COLO668 (cell line): ENCODE measurements around the gene CCND3.
A peak's percentile ranks its signal among the peaks of the same experiment; 100 is the strongest.

Experiments used
- DNase-seq: peaks from one replicate; lab custom pipeline; 2025; ENCODE audit not compliant: unreplicated experiment; lab: John Stamatoyannopoulos, UW

Gene CCND3

DNA sequence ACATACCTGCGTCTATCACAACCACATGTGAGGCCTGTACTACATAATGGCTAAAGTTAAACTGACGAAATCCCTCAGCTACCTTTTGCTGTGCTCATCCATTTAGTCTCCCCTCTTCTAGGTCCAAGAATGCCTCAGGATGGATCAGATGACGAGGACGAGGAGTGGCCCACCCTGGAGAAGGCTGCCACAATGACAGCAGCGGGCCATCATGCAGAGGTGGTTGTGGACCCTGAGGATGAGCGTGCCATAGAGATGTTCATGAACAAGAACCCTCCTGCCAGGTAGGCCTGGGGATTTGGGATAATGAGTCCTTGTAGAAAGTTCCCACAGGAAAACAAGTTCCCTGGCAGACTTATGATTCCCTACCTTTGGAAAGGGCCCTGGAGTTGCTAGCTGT is 14.4 kb downstream of the CCND3 start:
- no peak for DNase-seq

DNA sequence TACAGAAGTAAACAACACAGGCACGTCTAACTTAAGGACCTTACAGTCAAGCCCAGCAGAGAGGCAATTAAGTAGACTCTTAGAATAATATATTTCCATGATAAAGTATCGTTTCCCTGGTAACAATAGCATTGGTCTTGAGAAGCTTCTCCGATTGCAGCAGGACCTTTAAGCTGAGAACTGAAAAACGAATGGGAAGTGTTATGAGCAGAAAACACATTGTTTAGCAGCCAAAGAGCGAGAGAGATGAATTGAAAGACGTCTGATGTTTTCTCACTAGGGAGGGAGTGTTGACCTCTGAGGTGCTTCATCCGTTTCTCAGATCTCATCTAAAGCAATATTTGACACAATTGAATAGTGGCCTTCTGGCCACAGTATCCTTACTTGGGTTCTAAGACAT is 19.5 kb downstream of the CCND3 start:
- DNase-seq: no peak

DNA sequence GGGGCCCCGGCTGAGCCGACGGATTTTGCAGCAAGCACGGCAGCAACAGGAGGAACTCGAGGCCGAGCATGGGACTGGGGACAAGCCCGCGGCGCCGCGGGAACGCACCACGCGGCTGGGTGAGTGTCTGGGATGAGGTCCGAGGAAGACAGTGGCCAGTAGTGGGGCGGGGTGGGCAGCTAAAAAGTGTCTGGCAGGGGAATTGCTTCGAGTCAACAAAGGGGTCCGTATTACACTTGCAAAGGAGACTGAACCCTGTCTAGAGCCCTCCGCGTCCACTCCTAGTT is 20.0 kb downstream of the CCND3 start:
- DNase-seq: peak; percentile 31

DNA sequence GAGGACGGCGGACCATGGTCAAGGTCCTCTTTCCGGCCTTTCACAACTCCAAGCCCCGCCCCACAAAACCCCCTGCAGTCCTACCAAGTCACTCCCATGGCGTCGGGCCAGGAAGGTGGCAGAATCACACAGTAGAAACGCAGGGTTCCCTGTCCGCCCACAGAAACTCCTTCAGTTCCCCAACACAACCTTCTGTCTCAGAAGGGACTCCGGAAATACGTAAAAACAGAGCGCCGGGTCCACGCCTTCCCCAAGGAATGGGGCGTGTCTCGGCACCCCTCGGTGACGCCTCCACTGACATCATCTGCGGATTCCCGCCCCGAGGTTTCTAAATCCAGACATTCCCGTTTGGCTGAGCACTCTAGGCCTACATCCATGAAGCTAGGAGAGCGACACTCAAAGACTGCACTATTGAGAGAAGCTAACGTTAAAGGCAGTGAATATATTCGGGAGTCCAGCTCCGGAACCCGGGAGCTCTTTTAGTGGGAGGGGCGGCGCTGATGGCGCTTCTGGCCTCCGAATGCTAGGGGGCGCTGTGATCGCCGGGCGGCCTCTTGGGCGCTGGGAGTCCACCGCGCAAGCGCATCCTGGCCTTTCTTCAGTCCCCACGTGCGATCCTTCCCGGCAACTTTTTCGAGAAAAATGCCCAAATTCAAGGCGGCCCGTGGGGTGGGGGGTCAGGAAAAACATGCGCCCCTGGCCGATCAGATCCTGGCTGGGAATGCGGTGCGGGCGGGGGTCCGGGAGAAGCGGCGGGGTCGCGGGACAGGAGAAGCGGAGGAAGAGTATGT is 20.5 kb downstream of the CCND3 start, which contains the start of the genes BYSL and MED20:
BYSL (plus strand) TSS at position 579 of the 791 bp plus-strand sequence; CDS start at position 643, 64 bp downstream.
MED20 (minus strand) TSS at position 219 of the 791 bp plus-strand sequence; CDS start at position 98, 121 bp downstream.
- peak; percentile 84 for DNase-seq

DNA sequence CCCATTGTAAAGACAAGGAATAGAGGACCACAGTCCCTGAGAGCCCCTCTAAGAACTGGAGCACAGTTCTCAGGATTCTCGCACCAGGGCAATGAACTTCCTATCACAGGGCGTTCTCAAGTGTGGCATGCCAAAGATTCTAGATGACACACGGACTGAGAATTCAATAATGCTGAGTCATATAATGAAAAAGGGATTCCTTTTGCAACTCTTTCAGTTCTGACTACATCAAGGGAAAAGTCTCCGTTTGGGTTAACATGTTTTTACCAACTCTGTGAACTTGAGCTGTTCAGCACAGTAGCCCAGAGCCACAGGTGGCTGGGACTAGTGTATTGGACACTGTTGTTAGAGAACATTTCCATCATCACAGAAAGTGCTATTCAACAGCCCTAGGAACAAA is 24.1 kb downstream of the CCND3 start:
- DNase-seq: no peak

DNA sequence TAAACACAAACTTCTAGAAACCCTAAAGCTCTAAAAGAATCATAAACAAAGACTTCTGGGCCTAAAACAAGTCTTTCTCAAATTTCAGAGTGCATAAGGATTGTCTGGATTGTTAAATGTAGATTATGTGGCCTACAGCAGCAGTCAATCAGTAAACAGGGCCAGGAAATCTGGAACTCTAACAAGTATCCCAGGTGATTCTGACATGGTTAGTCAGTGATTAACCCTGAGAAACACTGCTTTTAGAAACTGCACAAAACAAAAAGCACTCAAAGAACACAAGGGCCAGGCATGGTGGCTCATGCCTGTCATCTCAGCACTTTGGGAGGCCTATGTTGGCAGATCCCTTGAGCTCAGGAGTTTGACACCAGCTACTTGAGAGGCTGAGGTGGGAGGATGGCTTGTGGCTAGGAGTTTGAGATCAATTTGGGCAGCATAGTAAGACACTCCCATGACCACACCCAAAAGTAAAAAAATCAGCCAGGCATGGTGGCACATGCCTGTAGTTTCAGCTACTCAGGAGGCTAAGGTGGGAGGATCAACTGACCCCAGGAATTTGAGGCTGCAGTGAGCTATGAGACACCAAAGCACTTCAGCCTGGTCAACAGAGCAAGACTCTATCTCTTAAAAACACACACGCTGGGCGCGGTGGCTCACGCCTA is 26.6 kb downstream of the CCND3 start:
- no peak for DNase-seq

DNA sequence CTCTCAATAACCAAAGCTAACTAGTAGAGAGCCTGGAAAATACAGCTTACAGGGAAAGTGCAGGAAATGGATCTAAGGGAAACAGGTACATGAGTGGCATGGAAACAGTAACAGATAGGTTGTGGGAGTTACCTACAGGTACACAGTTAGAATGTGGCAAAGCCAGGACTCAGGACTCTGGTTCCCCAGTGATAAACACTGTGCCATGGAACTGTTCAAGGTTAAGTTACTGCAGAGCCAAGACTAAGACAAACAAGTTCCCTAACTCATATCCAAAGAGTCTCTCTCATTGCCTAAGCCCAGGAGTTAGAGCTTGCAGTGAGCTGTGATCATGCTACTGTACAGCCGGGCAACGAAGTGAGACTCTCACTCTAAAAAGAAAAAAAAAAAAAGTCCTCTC is 27.3 kb downstream of the CCND3 start:
- no peak for DNase-seq

DNA sequence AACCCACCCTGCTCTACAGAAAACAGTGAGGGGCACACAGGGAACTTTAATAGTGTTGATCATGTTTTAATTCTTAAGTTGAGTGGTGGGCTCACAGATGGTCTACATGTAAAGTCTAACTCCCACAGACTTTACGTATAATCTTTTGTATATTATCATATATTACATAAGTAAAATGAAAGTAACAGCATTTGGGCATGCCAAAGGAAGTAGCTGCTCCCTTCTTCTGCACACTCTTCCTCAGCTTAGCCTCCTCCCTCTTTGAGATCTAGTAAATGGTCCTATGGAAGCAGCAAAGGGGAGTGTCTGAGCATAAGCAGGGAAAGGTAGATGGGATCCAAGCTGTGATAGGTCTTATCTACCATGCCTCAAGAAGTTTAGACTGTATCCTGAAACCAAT is 31.9 kb downstream of the CCND3 start:
- DNase-seq: no peak

DNA sequence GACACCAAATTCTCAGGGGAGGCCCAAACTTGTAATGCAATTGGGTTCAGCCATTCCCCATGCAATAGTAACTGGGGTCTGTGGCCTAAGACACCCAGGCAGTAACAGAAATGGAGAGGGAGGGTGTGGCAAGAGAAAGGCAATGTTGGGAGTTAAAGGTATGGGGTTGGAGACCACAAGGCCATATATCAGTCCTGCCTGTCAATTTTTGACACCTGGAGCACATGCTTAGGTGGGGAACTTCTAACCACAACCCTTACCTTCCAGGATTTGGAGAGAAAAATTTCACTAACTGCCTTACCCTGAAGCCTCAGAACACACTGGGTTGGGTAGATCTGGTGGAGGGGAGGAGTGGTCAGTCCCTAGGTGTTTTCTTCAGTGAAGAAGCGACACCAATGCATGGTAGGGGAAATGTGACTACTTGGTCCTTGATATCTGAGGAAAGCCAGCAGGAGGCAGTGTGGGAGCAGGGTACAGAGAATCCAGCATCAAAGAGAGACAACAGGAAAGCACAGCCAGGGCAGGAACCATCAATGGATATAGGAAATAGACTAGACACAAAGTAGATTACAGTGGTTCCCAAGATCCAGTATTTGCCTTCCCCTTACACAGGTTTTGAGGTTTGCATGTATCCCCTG is 39.6 kb downstream of the CCND3 start:
- DNase-seq: peak; percentile 4

DNA sequence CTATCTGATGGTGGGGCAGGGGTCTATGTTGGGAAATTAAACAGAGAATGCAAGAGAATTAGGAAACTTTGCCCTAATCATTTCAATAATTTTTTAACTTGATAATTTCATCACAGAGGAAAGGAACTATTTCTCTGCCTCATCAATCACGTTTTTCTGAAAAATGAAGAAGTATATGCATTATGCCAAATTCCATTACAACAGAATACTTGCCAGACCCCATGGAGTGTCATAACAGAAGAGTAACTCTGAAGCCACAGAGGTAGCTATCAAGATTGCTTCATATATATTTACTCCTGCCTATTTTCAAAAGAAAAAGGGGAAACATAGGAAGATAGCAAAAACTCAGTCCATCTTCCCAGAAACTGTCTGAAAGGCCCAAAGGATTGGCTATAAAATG is 40.7 kb downstream of the CCND3 start:
- DNase-seq: no peak

DNA sequence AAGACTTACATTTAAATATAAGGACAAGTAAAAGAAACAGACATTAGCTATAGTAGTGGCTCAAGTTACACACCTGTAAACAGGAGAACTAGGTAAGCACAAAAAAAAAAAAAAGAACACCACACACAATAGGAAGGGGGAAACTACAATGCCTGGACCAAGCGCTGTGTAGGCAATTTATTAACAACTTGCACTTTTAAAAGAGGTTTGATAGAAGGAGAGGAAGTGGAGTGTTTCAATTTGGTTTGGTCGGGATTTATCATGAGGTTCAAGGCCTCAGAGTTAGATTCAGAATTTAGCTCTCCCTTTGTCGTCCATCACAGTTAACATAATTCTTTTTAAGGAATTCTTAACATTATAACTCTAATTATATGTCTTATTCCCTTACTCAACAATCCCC is 45.3 kb downstream of the CCND3 start:
- no peak for DNase-seq

DNA sequence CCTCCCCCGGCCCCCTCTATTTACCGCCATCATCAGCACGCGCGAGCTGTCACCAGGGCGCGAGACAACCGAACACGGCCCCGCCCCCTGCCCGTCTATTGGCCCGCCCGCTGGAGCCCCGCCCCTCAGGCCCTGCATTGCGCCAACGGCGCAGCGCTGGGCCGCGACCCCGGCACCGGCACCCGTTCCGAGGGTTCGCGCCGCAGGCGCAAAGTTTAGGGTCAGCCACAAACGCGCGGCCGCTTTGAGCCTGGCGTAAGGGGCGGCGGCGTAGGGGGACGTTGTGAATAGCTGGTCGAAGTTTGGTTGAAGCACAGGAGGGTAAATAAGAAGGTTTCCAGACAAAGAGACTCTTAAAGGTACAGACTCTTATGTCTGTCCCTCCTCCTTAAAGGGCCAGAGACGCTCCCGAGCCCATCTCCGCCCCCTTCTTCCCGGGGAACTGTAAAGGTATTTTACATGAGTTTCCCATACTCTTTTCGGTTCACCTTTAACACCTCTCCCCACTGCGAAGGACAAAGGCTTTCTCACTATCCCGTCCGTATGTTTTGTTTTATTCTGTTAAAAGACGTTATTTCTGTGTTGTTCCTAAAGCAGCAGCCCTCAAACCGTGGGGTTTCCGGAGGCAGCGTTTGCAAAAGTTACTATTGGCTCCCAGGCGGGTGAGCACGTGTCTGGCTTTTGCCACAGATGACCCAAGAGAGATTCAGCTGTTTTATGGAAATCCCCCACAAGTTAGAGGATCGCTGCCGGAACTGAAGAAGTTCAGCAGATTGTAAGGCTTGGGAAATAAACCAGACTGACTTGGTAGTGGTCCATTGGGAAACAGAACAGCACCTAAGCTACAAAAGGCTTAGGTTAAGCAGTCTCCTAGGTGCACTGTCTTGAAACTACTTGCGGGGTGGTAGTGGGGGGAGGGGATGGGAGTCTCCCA is 46.0 kb downstream of the CCND3 start, which contains the start of gene USP49:
USP49 (minus strand) TSS at position 76 of the 934 bp plus-strand sequence. CDS start 88,392 bp downstream, outside the sequence.
- peak; percentile 90 for DNase-seq

DNA sequence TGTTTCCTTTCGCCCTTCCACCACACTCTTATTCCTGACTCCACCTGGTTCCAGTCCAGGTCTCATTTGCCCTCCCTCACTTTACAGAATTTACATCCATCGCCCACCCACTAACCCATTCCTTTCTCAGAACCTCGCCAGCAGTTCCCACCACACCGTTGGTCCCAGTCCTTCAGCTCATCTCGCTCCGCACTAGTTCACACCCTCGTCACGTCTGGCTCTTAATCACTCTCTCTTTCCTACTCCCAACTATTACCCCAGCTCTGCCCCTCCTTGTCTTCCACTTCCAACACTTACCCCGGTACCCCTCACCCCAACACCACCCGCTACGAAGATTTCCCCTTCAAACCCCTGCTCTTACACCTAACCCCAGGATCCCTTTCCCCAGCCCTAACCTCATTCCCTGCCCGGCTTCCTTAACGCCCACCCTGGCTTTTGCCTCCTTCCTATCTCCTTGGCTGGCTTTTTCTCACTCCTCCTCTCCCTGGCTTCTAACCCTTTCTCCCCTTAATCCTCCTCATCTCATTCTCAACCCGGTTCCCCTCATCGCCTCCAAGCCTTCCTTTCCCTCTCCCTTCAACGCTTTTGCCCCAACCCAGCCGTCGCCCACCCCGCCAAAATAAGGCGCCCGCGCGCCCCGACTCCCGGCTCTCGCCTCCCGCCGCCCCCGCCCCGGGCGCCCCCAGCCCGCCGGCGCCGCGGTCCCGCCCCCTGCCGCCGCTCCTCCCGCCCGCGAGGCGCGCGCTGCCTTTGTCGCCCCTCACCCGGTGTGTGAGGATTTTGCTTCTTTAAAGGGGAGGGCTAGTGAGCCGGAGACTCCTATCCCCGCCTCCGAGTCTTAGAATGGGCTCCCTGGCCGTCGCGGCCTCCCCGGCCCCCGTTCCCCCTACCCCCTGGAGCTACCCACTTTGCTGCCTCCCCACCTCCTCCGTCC is 47.0 kb downstream of the CCND3 start:
- peak; percentile 45 for DNase-seq

DNA sequence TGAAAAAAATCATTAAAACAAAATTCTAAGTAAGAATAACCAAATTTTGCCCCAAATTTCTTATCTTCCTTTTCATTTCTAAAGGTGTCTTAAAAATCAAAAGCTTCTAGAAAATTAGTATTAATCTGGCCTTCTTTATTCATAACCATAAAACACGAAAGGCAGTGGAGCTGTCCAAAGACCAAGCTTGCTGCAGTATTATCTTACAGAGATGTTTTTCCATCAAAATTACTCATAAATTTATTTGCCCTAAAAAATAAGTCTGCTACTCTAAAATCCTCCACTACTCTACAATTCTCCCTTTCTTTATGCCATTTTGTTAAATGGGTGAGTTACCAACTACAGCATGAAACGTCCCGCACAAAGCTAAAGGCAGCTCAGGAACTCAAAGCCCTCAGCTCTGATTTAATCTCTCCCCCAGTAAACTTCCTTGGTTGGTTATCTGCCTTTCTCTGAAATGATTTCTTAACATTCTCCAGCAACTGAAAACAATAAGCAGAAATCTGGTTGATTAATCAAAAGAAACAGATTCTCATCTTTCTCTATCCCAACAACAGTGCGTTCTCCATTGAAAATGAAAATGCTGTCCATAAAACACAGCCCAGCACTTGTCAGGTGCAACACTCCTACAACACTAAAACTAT is 48.6 kb downstream of the CCND3 start:
- DNase-seq: no peak

DNA sequence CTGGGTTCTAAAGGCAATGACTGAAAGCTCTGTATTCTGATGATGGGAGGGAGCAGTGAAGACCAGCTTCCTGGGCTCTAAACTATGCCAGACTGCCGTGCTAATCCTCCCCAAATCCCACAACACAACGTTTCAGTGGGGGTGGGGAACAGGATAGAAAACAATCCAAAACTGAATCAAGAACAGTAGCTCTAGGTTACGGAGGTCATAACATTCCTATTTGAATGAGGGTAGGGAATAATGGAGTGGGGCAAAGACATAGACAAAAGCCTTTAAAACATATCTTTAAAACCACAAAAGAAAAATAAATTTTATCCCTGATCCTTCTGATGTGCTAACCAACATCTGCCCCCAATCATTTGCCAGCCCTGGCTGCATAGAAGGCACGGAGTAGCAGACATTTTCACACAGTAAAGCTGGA is 54.3 kb downstream of the CCND3 start:
- DNase-seq: no peak

DNA sequence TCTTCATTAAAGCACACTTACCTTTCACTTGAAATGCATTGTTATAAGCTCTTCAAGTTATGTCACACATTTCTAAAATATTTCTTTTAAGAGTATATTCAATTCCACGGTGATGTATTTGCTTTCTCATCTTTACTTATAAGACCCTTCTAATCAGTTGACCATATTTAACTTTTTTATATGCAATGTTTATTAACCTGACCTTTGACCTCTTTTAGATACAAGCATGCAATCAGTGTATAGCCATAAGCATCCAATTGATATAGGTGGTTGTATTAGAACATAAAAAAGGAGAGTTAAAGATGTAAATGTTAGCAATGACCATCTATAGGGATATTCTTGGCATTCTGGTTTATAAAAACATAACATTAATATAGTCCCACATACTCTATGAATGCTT is 55.7 kb downstream of the CCND3 start:
- no peak for DNase-seq

DNA sequence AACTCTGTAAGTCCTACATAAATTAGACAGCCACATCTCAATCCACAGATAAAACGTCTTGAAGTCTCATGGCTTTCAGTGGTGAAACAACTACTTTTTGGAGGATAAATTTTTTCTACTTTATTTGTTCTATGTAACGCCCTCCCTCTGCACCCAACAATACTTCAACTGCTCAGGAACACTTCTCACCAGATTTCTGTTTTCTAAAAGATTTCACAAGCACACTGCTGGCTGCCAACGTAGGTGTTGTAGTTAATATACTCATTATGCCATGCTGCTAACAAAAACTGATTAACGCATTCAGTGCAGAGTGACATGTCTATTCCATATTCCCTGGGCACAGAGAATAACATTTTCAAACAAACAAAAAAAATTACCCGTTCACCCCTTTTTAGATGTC is 56.7 kb downstream of the CCND3 start:
- no peak for DNase-seq
